ENCODE measurements around the gene ITFG2.

Gene ITFG2

DNA sequence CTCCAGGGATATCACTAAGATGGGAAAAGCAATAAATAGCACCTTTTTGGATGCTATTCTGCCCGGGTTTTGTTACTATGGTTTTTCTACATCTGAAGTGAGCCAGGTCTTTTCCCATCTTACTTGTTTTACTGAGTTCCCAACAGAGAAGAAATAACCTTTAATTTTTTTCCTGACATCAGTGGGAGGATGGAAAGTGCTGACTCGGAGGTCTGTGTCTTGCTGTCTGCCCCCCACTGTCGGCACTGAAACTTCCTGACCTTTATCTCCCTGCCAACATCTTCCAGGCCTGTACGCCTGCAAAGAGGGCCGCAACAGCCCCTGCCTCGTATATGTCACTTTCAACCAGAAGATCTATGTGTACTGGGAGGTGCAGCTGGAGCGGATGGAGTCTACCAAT lies 11.0 kb downstream of the ITFG2 start:
- TF ChIP-seq, protein P1, sequence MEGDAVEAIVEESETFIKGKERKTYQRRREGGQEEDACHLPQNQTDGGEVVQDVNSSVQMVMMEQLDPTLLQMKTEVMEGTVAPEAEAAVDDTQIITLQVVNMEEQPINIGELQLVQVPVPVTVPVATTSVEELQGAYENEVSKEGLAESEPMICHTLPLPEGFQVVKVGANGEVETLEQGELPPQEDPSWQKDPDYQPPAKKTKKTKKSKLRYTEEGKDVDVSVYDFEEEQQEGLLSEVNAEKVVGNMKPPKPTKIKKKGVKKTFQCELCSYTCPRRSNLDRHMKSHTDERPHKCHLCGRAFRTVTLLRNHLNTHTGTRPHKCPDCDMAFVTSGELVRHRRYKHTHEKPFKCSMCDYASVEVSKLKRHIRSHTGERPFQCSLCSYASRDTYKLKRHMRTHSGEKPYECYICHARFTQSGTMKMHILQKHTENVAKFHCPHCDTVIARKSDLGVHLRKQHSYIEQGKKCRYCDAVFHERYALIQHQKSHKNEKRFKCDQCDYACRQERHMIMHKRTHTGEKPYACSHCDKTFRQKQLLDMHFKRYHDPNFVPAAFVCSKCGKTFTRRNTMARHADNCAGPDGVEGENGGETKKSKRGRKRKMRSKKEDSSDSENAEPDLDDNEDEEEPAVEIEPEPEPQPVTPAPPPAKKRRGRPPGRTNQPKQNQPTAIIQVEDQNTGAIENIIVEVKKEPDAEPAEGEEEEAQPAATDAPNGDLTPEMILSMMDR (IDR thresholded peaks at IDR 0.05) = no peak
- no peaks in the 10 kb centered on the region for H3K4me1 Mint-ChIP-seq
- H3K27me3 Mint-ChIP-seq (ENCODE audit: low read depth, poor library complexity) = no peaks in the 10 kb centered on the region
- DNase-seq = no peak
- no peaks in the 10 kb centered on the region for H3K9me3 Mint-ChIP-seq
- H3K4me3 Mint-ChIP-seq = no peak overlapping the region
- H3K27ac Mint-ChIP-seq = peak overlapping the region; percentile 60
- peaks cover 62% of the 10 kb centered on the region for H3K36me3 Mint-ChIP-seq (ENCODE audit: low read depth)

DNA sequence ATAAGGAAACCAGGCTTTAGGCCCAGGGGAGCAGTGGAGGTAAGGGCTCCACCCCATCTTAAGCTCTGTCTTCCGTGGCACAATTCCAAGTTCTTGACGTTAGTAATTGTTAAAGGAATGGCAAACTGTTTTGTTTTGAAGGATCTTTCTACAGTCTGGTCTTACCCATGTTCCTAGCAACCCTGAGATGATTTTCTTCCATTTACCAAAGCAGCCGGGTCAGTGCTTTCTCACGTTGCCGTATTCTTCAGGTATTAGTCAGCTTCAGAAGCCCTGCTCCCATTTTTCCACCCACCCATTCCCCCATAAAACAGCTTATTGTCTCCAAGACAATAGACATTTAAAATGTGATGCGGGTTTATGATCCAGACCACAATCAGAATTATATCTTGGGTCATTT lies 12.1 kb downstream of the ITFG2 start:
- Mint-ChIP-seq H3K9me3 (no peaks in the 10 kb centered on the region), H3K36me3 (ENCODE audit: low read depth) (peaks cover 67% of the 10 kb centered on the region), H3K27ac (no peak overlapping the region), H3K27me3 (ENCODE audit: low read depth, poor library complexity) (no peaks in the 10 kb centered on the region), H3K4me1 (no peaks in the 10 kb centered on the region), H3K4me3 (no peak overlapping the region)
- TF ChIP-seq, protein P1 (IDR thresholded peaks at IDR 0.05) = no peak
- DNase-seq = no peak

DNA sequence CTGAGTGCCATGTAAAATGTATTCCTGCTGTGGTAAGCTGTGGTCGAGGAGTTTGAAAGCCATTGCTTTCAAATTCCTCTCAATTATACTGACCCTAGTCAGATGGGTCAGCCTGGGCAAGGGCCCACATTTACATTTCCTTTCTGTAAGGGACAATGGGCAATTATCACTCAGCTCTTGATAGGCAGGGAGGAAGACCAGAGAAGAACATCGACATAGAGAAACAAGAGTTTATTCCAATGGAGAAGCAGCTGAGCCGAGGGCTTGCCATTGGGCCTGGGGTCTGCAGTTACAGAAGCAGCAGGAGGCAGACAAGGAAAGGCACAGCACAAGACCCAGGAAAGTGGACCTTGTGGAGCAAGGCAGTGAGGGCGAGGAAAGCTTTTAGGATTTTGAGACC lies 12.7 kb downstream of the ITFG2 start:
- peaks cover 64% of the 10 kb centered on the region for H3K36me3 Mint-ChIP-seq (ENCODE audit: low read depth)

DNA sequence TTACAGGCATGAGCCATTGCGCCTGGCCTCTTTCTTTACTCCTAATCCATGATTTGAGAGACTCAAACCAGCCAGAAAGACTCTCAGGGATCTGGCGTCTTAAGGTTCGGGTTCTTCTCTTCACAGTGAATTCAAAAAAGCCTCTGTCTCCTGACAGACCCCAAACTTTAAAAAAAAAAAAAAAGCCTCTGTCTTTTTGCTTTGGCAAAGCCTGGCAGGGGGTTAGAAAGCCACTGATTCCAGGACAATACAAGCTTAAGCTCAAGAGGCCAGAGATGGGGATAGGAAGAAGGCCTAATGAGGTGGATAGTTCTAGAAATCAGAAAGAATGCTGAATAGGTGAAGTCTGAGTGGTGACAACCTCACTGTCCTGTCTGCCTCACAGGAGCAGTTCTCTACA lies 13.6 kb downstream of the ITFG2 start:
- no peaks in the 10 kb centered on the region for H3K9me3 Mint-ChIP-seq
- H3K4me1 Mint-ChIP-seq = no peaks in the 10 kb centered on the region
- no peak overlapping the region for H3K4me3 Mint-ChIP-seq
- no peak overlapping the region for H3K27ac Mint-ChIP-seq
- H3K27me3 Mint-ChIP-seq (ENCODE audit: low read depth, poor library complexity) = no peaks in the 10 kb centered on the region
- TF ChIP-seq, protein P1 (IDR thresholded peaks at IDR 0.05) = no peak
- no peak for DNase-seq
- peaks cover 62% of the 10 kb centered on the region for H3K36me3 Mint-ChIP-seq (ENCODE audit: low read depth)

More for the DNA sequence above, 12.7 kb downstream of the ITFG2 start:
- Mint-ChIP-seq H3K4me1 (no peaks in the 10 kb centered on the region), H3K9me3 (no peaks in the 10 kb centered on the region), H3K4me3 (no peak overlapping the region), H3K27ac (no peak overlapping the region), H3K27me3 (ENCODE audit: low read depth, poor library complexity) (no peaks in the 10 kb centered on the region)
- DNase-seq = no peak
- TF ChIP-seq, protein P1 (IDR thresholded peaks at IDR 0.05) = no peak

DNA sequence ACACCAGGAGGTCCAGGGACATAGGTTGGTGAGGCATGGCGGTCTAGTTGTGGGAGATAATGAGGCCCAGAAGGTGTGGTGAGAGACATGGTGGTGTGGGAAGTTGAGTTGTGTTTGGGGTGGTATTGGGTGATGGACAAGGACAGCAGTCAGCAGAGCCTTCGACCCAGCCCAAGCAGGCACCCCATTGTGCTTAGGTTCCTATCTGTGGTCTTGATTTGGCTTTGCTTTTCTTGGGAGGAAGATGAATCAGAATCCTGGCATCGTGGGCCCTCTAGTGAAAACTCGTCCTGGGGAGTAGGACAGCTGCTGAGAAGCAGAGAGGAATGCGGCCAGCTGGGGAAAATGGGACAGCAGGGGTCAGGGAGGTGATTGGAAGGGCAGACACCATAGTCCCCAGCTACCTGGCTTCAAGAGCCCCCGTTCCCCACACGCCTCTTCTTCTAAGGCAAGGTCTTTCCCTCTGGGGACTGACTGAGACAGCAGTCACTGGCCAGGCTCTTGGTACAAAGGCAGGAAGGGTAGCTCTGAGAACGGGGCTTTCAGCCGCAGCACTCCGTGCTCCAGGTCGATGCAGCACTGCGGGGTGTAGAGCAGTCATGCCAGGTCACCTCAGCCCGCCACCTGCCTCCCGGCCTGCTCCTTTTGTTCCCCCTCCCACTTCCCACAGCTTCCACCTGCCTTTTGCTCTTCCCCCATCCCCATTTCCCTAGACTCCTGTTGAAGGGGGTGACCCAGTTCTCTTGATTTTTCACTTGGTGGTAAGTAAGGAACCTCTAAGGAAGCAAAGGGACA lies 14.4 kb downstream of the ITFG2 start:
- peaks cover 60% of the 10 kb centered on the region for H3K36me3 Mint-ChIP-seq (ENCODE audit: low read depth)
- H3K9me3 Mint-ChIP-seq = no peaks in the 10 kb centered on the region
- H3K27me3 Mint-ChIP-seq (ENCODE audit: low read depth, poor library complexity) = no peaks in the 10 kb centered on the region
- H3K4me1 Mint-ChIP-seq = no peaks in the 10 kb centered on the region
- H3K4me3 Mint-ChIP-seq = no peak overlapping the region
- no peak for DNase-seq
- no peak overlapping the region for H3K27ac Mint-ChIP-seq
- TF ChIP-seq, protein P1 (IDR thresholded peaks at IDR 0.05) = no peak

DNA sequence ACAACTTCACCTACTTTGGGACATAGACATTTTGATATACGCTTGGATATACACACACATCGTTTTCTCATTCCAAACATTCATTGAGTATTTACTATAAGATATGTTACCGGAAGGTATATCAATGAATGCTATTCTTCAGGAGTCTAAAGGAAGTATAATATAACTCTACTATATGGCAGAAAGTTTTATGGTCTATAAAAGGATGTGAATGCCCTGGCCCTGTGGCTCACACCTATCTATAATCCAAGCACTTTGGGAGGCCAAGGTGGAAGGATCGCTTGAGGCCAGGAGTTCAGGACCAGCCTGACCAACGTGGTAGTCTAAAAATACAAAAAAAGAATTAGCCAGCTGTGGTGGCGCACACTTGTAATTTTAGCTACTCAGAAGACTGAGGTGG lies 16.8 kb downstream of the ITFG2 start:
- H3K4me3 Mint-ChIP-seq = no peak overlapping the region
- no peak for DNase-seq
- H3K9me3 Mint-ChIP-seq = no peaks in the 10 kb centered on the region
- TF ChIP-seq, protein P1 (IDR thresholded peaks at IDR 0.05) = no peak
- H3K36me3 Mint-ChIP-seq (ENCODE audit: low read depth) = peaks cover 47% of the 10 kb centered on the region
- H3K27me3 Mint-ChIP-seq (ENCODE audit: low read depth, poor library complexity) = no peaks in the 10 kb centered on the region
- H3K4me1 Mint-ChIP-seq = peaks cover 22% of the 10 kb centered on the region
- no peak overlapping the region for H3K27ac Mint-ChIP-seq

All from nephron progenitor cell (in vitro differentiated cells).